CD4-positive, alpha-beta T cell treated with Interleukin-6 at 100 ng/mL for 8 hours (primary cell): ENCODE measurements around the gene BRSK1.
A peak's percentile ranks its signal among the peaks of the same experiment; 100 is the strongest.

Source experiments
- DNase-seq: peaks from one replicate; pipeline ENCODE4 v3.0.0-alpha.2; 2020; ENCODE audit warnings: mixed read lengths, low spot score

The BRSK1 gene

GRCh38 chr19:55283548-55284377 lies at the start of gene BRSK1:
Gene BRSK1, plus strand, starts transcription at chr19:55283997. Its CDS starts 446 bp downstream, at chr19:55284443.
- peak; percentile 48 for DNase-seq

GRCh38 chr19:55238030-55238429 lies 45.8 kb upstream of the BRSK1 start:
- DNase-seq: no peak

DNA sequence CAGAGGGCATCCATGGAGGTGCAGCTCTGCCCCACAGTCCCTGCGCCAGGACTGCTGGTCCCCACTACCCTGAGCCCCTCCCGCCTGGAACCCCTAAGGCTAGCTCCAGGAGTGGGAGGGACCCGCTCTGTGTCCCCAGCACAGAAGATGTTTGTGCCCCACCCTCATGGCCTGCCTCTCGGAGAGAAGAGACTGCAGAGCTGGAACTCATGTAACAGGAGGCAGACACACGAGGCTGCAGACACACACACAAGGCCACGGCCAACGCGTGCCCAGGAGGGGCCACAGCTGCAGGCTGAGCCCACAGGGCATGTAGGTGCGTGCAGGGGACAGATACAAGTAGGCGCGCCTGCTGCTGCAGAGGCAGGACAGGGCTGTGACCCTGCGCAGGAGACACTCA lies 44.8 kb upstream of the BRSK1 start:
- DNase-seq: no peak

- DNase-seq: no peak
Measured at GRCh38 chr19:55240713-55241020, 43.1 kb upstream of the BRSK1 start.

DNA sequence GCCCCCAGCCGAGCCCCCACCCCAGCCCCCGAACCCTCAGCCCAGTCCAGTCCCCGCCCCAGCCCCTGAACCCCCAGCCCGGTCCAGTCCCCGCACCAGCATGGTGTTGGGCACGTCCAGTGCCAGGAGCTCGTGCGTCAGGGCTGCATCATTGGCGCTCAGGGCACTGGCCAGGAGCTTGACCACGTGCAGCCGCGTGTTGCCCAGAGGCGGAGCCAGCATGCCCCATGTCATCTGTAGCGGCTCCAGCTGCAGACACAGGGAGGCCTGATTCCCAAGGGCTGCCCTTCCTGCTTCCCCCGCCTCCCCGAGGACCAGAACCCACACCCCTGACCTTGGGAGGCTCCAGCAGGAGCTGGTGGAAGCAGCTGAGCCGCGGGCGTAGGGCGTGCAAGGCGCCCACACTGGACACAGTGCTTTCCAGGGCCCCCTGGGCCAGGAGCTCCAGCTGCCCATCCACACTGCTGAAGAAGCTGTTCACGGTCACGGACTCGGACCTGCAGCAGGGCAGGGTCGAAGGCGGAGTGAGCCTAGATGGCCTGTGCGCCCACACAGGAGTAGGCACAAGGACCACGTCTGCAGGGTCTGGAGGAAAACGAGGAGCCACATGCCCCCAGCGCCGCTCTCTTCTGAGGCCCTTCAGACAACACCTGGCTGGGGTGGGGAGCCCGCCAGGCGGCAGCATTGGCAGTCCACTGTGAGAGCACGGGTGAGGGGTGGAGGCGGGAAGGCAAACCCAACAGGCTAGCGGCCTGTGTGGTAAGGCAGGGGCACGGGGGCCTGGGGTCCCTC lies 42.5 kb upstream of the BRSK1 start:
- DNase-seq: no peak

- DNase-seq: no peak
Measured at GRCh38 chr19:55241935-55242464, 41.8 kb upstream of the BRSK1 start.

- no peak for DNase-seq
Measured at GRCh38 chr19:55242517-55242916, 41.3 kb upstream of the BRSK1 start.

DNA sequence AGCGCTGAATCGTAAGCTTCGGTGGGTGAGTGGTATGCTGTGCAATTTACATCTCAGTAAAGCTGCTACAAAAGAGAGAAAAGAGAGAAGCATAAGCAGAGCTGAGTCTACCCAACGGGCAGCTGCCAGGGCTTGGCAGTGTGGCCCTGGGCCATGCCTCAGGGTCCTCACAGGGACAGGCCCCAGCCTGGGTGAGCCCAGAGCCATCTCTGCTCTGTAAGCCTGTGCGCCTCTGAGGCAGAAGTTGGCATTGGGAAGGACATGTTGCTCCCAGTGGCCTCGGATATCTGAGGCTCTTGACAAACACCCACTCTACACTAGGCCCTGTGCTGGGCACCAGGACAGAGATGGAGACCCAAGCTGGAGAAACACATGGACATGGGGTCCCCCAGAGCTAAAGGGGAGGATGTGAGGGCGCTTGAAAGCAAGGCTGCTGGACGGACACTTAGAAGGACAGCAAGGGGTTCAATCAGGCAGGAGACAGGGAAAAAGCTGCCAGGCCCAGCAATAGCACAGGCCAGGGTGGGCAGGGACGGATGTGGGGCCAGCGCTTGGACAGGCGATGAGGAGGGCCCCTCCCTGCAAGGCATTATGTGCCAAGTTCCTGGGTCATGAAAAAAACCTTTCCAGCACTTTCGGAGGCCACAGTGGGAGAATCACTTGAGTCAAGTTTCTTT lies 39.7 kb upstream of the BRSK1 start:
- no peak for DNase-seq

DNA sequence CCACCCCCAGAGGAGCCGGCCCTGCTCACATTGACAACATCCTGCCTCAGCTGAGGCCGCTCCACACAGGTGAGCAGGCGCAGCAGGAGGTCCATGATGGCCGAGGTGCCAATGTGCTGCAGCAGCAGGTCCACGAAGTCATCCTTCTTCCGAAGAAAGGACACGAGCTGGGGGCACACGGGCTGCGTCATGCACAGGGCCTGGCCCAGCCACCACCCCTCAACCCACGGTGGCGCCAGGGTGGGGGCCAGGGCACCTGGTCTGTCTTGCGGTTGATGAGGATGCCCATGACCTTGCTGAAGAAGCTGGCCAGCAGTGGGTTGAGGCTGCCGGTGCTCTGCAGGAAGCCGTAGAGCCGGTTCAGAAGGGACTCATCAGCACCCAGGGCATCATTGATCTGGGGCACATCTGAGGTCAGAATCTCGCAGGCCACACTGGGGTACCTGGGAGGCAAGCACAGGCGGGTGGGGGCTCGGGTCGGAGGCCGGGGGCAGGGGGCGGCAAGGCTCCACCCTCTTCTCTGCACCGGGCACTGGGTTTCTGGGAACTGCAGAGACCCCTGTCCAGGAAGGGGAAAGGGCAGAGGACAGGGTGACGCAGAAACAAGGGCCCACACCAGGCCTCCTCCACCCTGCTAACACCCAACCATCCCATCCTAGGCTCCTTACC lies 38.4 kb upstream of the BRSK1 start:
- DNase-seq: no peak

GRCh38 chr19:55246462-55247451 lies 37.0 kb upstream of the BRSK1 start:
- DNase-seq: no peak

- no peak for DNase-seq
Measured at GRCh38 chr19:55247621-55248099, 36.1 kb upstream of the BRSK1 start.

GRCh38 chr19:55248166-55248675 lies 35.6 kb upstream of the BRSK1 start:
- DNase-seq: no peak

DNA sequence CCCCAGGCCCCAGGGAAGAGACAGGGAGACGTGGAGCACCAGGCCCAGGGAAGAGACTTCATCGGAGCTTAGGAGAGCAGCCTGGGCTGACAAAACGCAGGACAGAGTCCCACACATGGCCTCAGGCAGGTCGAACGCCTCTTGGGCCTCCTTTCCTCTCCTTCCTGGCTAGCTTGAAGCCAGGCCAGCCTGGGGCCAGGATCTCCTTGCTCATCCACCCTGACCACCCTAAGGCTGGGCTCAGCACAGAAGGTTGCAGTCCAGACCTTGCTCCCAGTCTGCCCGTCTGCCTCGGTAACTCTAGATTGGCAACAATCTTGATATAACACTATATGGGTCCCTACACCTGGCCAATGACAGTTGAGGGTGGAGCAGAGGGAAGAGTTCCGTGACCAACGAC lies 35.1 kb upstream of the BRSK1 start:
- DNase-seq: no peak

- no peak for DNase-seq
Measured at GRCh38 chr19:55249841-55250240, 34.0 kb upstream of the BRSK1 start.

GRCh38 chr19:55250262-55251036 lies 33.3 kb upstream of the BRSK1 start:
- DNase-seq: no peak

DNA sequence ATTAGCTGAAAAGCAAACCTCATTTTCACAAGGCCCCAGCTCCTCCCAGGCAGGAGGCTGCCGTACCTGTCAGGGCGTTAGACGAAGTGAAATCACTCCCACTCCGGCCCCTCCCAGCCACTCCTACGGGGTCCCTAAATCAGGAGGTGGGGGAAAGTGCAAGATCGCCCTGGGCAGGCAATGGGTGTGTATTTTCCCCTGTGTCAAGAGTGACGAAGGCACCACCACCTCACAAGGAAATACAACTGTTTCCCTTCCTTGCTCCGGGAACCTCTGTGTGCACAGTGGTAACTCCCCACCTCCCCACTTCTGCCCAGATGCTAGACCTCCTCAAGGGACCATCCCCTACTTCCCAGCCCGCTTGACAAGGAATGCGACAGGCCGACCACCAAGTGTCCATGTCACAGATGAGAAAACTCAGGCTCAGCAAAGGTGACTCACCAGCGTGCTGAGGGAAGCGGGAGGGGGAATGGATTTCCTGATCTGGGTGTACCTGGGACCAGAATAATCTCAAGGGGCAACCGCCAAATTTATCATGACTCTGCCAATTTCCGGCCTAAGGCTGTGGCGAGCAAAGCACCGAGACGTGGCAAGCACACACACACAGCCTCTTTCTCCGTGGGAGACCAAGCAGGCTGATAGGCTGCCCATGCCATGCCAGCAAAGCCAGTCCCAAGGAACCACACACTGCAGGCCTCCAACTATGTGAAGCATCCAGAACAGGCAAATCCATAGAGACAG lies 32.3 kb upstream of the BRSK1 start:
- peak; percentile 48 for DNase-seq

- no peak for DNase-seq
Measured at GRCh38 chr19:55252760-55253663, 30.8 kb upstream of the BRSK1 start.
